GM19452 (cell line): ENCODE data around the gene NFIX.
A peak's percentile ranks its signal among the peaks of the same experiment; 100 is the strongest.

Experiments
- ATAC-seq: cut with Tn5 transposase; IDR thresholded peaks from one replicate; pipeline ENCODE4 v1.9.1; 2021; ENCODE audit not compliant: unreplicated experiment

The NFIX gene

DNA sequence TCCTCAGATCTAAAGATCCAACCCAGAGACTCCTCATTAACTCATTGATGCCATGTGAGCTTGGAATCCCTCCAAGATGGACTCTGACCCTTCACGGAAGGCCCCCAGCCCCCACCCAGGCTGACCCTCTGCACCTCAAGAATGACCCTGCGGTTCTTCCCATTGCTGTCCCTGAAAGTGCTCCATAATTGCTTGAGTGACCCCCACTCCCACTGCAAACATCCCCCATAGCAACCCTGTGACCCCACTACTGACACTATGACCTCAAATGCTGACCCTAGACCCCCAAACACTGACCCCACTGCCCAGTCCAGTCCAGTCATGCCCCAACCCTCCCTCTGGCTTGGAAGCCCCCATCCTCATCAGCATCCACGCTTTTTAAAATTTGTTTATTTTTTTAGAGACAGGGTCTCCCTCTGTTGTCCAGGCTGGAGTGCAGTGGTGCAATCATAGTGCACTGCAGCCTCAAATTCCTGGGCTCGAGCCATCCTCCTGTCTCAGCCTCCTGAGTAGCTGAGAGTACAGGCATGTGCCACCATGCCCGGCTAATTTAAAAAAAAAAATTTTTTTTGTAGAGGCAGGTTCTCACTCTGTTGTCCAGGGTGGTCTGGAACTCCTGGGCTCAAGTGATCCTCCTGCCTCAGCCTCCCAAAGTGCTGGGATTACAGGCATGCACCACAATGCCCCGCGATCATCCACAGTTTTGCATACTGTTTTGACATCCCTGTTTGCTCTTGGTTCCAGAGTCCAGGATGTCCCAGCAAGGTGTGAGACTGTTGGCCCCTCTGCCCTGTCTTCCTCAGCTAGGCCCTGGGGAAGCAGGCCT, 106.5 kb downstream of the NFIX start:
- no peak for ATAC-seq

GRCh38 chr19:13102416-13102665, 107.1 kb downstream of the NFIX start:
- peak; percentile 11 for ATAC-seq

GRCh38 chr19:13102666-13103580, 107.6 kb downstream of the NFIX start, which contains the start of gene LYL1:
LYL1 (minus strand) TSS chr19:13102858; CDS start chr19:13101171, 1,687 bp downstream.
- ATAC-seq, result peak; percentile 41

DNA sequence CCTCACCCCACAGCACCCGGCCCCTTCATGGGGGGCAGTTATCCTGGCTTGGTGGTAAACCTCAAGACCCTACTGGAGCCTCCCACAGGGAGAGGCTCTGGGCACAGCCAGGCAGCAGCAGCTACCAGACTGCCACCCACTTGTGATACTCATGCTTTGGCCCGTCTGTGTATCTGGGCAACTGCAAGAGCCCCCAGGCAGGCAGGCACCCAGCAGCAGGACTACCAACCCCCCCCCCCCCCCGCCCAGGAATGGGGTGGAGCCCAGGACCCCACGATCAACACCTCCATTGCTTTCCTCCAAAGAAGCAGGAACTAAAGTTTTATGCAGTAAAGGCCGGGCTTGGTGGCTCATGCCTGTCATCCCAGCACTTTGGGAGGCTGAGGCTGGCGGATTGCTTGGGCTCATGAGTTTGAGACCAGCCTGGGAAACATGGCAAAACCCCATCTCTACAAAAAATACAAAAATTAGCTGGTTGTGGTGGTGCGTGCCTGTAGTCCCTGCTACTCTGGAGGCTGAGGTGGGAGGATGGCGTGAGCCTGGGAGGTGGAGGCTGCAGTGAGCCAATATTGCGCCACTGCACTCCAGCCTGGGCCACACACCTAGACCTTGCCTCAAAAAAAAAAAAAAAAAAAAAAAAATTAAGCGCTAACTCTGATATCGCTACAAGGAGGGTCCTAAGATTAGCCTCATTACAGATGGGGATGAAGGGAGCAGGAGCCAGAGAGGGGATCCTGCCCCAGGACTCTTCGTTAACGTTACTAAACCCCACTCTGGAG, 108.5 kb downstream of the NFIX start:
- no peak for ATAC-seq

GRCh38 chr19:13104360-13104847, 109.1 kb downstream of the NFIX start:
- ATAC-seq, result no peak

GRCh38 chr19:13104848-13105711, 109.8 kb downstream of the NFIX start:
- ATAC-seq, result no peak

DNA sequence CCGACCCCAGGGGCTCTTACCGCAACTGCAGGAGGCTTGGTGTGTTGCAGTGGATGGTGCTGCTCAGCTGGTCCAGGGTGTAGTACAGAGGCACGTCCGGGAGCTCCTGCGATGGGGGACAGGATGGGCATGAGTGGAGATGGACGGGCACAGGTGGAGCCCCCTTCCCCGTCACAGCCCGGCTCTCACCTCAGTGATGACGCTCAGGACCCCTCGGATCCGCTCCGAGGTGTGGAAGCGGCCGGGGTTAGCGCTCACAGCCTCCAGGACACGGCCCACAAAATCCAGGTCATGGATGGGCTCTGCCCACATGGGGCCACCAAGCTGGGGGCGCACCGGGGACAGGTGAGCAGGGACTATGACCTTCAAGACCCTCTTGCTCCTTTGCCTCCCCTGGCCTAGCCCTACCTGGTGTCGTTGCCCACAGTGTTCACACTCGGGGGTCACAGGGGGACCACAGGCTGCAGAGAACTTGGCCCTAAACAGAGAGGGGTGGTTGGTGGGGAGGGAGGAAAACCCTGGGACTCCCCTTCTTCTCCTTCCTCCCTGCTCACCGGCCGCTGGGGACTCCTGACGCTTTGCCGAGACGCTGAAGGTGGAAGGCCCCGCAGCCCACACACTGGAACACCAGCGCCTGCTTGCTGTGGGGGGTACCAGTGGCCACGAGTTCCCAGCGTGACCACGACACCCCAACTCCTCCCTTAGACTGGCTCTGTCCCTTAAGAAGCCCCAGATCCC, 114.3 kb downstream of the NFIX start:
- no peak for ATAC-seq

- ATAC-seq, result no peak
These were observed 114.9 kb downstream of the NFIX start for GRCh38 chr19:13110099-13110610.

DNA sequence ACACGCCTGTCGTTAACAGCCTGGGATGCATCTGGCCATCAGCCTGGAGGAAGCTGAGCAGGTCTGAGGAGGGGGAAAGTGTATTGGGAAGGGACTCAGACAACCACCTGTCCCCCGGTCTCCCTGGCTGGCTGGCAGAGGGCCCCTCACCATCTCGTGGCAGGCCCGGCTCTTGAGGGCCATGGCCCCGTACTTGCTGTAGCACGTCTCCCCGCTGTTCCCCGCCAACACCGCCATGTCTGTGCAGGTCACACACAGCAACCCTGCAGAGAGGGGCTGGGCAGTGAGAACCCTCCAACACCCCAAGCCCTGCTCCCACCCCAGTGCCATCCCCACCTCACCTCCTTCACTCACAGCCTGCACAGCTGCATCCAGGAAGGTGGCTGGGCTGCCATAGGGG, 117.3 kb downstream of the NFIX start:
- no peak for ATAC-seq

- ATAC-seq, result no peak
These were observed 120.6 kb downstream of the NFIX start for GRCh38 chr19:13115936-13116281.

- no peak for ATAC-seq
These were observed 121.3 kb downstream of the NFIX start, which contains the start of gene TRMT1 for GRCh38 chr19:13116282-13117175. TRMT1 (minus strand) TSS chr19:13116740; CDS start chr19:13116399, 341 bp downstream.

DNA sequence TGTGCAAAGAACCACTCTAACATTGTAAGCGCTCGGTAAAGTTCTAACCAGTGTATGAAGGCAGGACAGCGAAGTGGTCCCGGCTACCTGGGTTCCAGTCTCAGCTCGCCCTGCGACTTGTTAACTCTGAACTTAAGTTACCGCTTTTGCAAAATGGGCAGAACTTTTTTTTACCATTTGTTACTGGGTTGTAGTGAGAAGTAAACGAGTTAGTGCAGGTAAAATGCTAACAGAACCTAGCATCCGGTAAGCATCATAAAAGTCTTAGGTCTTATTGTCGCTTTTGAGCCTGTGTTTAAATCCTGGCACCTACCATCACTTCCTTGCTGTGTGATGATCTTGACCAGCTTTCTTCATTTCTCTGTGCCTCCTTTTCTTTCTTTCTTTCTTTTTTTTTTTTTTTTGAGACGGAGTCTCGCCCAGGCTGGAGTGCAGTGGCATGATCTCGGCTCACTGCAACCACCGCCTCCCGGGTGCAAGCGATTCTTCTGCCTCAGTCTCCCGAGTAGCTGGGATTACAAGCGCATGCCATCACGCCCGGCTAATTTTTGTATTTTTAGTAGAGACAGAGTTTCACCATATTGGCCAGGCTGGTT, 122.0 kb downstream of the NFIX start:
- ATAC-seq, result no peak

DNA sequence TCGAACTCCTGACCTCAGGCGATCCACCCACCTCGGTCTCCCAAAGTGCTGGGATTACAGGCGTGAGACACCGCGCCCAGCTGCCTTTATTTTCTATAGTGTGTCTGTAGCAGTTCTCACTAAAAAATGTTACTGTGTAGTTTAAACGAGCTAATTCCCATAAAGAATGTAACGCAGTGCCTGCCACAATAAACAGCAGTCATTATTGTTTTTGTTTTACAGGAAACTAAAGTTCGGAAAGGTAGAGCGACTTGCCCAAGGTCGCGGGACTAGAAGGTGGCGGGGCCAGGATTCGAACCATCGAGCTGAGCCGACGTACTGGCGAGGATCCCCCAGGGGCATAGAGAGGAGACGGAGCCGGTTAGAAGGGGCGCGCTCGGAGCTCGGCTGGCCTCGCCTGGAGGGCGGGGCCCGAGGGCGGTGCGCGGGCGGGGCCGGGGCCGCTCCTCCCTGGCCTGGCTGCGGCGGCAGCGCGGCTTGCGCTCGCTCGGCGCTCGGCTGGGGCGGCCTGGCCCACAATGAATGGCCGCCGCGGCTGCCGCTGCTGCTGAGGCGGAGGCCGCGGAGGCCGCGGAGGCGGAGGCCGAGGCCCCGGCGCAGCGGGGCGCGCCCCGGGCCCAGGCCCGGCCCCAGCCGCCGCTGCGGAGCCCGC, 122.6 kb downstream of the NFIX start, which contains the start of gene NACC1:
Gene NACC1, plus strand, starts transcription at position 493 of the 652 bp plus-strand sequence. CDS start 16,944 bp downstream, outside the sequence.
- ATAC-seq, result no peak

DNA sequence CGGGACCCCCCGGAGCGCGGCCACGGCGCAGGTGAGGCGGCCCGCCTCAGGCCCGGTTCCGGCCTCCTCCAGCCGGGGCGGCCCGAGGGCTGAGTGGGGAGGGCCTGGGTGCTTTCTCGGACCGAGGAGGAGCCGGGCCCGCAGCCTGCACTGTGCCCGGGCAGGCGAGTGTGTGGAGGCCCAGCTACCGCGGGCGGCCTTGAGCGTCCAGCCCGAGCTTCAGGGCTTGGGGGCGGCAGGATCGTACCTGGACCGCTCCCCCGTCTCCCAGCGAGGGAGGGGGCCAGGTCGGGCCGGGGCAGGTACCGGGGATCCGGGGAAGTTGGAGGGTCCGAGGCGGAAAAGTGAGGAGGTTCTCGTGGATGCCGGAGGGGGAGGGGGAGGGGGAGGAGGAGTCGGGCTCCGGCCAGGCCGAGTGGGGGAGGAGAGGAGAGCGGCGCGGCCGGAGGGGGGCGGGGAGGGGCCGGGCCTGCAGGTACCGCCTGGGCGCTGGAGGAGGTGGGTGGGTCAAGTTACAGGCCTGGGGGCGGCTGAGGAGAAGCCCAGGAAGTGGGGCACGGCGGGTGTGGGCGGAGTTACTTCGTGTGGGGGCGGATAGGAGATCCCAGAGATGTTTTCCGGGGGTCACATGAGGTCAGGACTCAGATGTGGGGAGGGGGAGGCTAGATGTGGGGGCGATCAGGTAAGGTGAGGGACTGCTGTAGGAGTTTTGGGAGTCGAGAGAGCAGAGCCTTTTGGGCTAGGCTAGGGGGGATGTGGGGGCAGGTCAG, 123.3 kb downstream of the NFIX start:
- no peak for ATAC-seq

DNA sequence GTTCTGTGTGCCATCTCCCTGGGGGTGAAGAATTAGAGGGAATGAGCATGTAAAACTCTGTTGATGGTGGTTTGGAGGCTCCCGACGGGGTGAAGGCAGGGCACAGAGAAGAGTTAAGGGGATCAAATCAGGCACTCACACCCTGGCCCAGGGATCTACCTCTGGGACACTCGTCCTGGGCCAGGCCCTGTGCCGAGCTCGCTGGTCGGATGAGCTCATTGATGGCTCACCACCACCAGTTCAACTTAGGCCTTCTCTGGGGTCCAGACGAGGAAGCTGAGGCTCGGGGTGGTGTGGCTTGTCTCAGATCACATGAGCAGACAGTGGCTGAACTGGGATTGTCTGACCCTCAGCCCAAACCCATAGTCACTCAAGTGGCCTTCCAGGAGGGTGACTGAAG, 124.4 kb downstream of the NFIX start:
- ATAC-seq, result no peak

DNA sequence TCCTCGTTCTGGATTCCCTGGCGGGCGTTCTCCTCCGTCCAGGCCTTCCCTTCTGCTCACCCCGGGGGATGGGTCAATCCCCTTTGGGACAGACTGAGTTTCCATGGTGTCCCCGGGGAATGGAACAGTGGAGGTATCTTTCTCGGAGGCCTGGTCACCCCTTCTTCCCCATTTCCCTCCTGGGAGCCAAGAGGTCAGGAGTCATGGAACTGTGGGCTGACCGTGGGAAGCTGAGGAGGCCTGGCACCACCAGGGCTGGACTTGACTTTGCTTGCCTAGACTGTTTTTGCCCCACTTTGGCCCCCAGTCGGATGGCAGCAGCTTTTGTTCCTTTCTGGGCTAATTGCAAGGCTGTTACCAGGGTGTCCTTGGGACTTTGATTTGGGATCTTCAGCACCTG, 124.8 kb downstream of the NFIX start:
- no peak for ATAC-seq

DNA sequence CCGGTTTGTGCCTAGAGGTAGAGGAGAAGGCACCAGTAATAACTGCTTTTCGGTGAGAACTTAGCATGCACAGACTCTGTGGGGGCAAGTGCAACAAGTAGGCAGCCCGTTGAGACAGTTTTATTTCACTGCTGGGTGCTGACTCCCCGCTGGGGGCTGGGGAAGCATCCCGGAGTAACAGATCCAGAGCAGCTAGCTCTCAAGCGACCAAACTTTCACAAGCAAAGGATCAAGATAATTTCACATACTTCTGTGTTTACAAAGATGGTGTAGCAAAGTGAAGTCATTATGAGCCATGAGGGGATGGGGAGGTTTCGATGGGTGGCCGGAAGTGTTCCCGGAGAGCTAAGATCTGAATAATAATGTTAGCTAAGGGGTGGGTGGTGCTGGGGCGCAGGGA, 125.5 kb downstream of the NFIX start:
- ATAC-seq, result no peak
